ENCODE results near the gene PRR22. TPM values are rescaled to one million over a fixed set of nuclear protein-coding genes. Genes with fewer than 3 reads are reported as not detected.
A peak's percentile ranks its signal among the peaks of the same experiment; 100 is the strongest.

PRR22 gene
- total RNA-seq, 4 donors from 2014 or later: 0.25 to 1.2 (median 0.62) TPM

DNA sequence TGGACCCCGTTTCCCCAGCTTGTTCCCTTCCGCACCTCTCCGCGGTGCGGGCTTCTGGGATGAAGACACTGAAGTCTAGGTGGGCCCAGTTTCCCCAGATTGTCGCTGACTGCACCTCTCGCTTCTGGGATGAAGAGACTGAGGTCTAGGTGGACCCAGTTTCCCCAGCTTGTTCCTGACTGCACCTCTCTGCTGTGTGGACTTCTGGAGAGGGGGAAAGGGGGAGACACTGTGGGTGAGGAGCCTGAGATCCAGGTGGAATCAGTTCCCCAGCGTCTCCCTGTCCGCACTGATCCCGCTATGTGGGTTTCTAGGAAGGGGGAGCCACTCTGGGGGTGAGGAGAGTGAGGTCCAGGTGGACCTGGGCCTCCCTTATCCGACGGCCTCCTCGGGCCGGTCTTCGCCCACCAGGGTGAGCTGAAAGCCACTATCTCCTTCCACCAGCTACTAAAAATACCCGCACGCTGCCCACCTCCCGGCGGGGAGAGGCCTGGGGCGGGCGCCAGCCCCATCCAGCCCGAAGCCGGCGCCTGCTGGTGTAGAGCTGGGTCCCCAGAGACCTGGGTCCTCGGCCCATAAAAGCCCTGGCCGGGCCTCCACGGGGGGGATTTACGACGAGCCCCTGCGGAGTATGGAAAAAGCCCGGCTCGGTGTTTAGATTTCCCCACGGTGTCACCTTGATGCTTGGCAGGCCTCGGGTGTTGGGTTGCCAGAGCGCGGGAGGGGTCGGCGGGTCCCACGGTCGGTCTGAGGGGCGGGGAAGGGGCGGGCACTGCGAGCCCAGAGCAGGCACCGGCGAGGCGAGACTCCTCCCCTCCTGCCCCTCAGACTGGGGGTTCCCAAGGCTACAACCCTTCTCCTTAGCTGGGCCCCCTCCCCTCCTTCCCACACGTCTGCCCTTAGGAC, 44.4 kb upstream of the PRR22 start:
- TF ChIP-seq POLR2A (IDR thresholded peaks at IDR 0.05): no peak
- no peak for TF ChIP-seq CTCF (IDR thresholded peaks at IDR 0.05)
- DNase-seq (ENCODE audit: low spot score in 2 of 2): no peak
- H3K4me3 ChIP-seq (ENCODE audit: low read depth, poor library complexity, severe bottlenecking): peak overlapping the region; percentile 36
- intact Hi-C loops (cut with DNase I; ENCODE audit: low total_unique reads): no loop called here
- WGBS, 2 donors: 3 to 6% methylated on average over 39 to 45 of the region's 47 CpGs

GRCh38 chr19:5827891-5828660, 43.5 kb upstream of the PRR22 start:
- intact Hi-C loops (cut with DNase I; ENCODE audit: low total_unique reads): no loop called here
- DNase-seq (ENCODE audit: low spot score in 2 of 2): peak; percentile 87 to 97
- WGBS, 2 donors: 3 to 4% methylated on average over 17 to 41 of the region's 91 CpGs
- TF ChIP-seq CTCF (IDR thresholded peaks at IDR 0.05) (no peak), POLR2A (IDR thresholded peaks at IDR 0.05) (no peak)
- peak overlapping the region; percentile 36 for H3K4me3 ChIP-seq (ENCODE audit: low read depth, poor library complexity, severe bottlenecking)

DNA sequence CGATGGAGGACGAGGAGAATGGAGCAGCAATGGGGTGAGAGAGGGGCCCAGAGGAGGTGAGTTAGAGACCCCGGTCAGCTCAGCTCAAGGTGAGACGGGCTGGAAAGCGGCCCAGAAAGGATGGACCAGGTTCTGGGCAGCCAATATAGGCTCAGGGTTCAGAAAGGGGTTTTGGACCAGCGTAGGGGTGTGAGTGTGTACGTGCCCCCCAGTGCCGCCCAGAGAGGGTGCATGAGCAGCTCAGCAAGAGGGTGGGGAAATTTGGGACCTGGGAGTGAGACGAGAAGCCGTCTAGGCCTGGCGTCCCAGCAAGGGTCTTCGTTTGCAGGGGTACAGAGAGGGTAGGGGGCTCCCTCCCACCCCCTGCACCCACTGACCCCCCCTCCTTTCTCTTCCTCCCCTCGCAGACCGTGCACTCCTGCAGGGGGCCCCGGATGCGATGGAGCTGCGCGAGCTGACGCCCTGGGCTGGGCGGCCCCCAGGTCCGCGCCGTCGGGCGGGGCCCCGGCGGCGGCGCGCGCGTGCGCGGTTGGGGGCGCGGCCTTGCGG, 42.9 kb upstream of the PRR22 start:
- peak overlapping the region; percentile 36 for H3K4me3 ChIP-seq (ENCODE audit: low read depth, poor library complexity, severe bottlenecking)
- 14 to 25% methylated on average over 23 to 36 of the region's 37 CpGs for WGBS, 2 donors
- intact Hi-C loops (cut with DNase I; ENCODE audit: low total_unique reads): no loop called here
- no peak for DNase-seq (ENCODE audit: low spot score in 2 of 2)
- TF ChIP-seq POLR2A (IDR thresholded peaks at IDR 0.05) (no peak), CTCF (IDR thresholded peaks at IDR 0.05) (no peak)

- TF ChIP-seq CTCF (IDR thresholded peaks at IDR 0.05) (peak in 1 of 3 donors; percentile 26), POLR2A (IDR thresholded peaks at IDR 0.05) (no peak)
- WGBS, 2 donors: 23 to 33% methylated on average over 12 to 24 of the region's 24 CpGs
- intact Hi-C loops (cut with DNase I; ENCODE audit: low total_unique reads): no loop called here
- DNase-seq (ENCODE audit: low spot score in 2 of 2): peak in 1 of 2 donors; percentile 90
- no peak overlapping the region for H3K4me3 ChIP-seq (ENCODE audit: low read depth, poor library complexity, severe bottlenecking)
These were observed 42.2 kb upstream of the PRR22 start for GRCh38 chr19:5826531-5827341.

DNA sequence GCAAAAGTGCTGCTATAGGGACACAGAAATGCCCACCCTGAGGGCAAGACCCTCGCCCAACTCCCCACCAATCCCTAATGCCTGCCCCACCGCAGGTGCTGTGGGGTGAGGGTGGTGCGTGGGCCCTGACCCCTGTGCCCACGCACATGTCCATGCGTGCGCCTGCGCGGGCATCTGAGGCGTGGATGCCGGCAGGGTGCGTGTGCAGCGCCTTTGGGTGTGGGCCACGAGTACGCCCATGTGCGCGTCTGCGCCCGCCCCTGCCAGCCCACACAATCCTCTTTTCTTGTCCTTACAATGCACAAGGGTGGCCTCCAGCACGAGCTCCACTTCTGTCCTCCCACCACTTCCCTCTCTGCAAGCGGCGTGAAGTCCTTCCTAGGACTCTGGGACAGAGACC, 40.6 kb upstream of the PRR22 start:
- 49 to 53% methylated on average over 19 to 21 of the region's 21 CpGs for WGBS, 2 donors
- intact Hi-C loops (cut with DNase I; ENCODE audit: low total_unique reads): no loop called here
- no peak for DNase-seq (ENCODE audit: low spot score in 2 of 2)

More for the DNA sequence above, 40.6 kb upstream of the PRR22 start:
- H3K4me3 ChIP-seq (ENCODE audit: low read depth, poor library complexity, severe bottlenecking): no peak overlapping the region
- TF ChIP-seq POLR2A (IDR thresholded peaks at IDR 0.05) (no peak), CTCF (IDR thresholded peaks at IDR 0.05) (no peak)

Data from lower leg skin (tissue), 4 donors.